Endothelial cell (in vitro differentiated cells): ENCODE measurements around the gene LAPTM5. TPM values are rescaled to one million over a fixed set of nuclear protein-coding genes. Genes with fewer than 3 reads are reported as not detected.

ENCODE experiments used
- DNase-seq: peaks from one replicate; pipeline ENCODE4 v3.0.0; 2021; ENCODE audit warnings: low spot score
- H3K27ac Mint-ChIP-seq: one replicate; pipeline ENCODE4 v1.8.0; 2021; ENCODE audit warnings: mixed read lengths, inconsistent platforms; ENCODE audit not compliant: unreplicated experiment
- H3K27me3 Mint-ChIP-seq: one replicate; pipeline ENCODE4 v1.8.0; 2021; ENCODE audit warnings: mild to moderate bottlenecking, moderate library complexity, mixed read lengths, inconsistent platforms; ENCODE audit not compliant: unreplicated experiment
- H3K36me3 Mint-ChIP-seq: one replicate; pipeline ENCODE4 v1.8.0; 2021; ENCODE audit warnings: mild to moderate bottlenecking, low read depth, mixed read lengths, inconsistent platforms; ENCODE audit not compliant: unreplicated experiment
- H3K4me1 Mint-ChIP-seq: one replicate; pipeline ENCODE4 v1.8.0; 2021; ENCODE audit warnings: mild to moderate bottlenecking, mixed read lengths, inconsistent platforms; ENCODE audit not compliant: unreplicated experiment
- H3K4me3 Mint-ChIP-seq: one replicate; pipeline ENCODE4 v1.8.0; 2021; ENCODE audit warnings: mild to moderate bottlenecking, mixed read lengths, inconsistent platforms; ENCODE audit not compliant: unreplicated experiment
- H3K9me3 Mint-ChIP-seq: one replicate; pipeline ENCODE4 v1.8.0; 2021; ENCODE audit warnings: mixed read lengths, inconsistent platforms; ENCODE audit not compliant: unreplicated experiment
- CTCF ChIP-seq: fragments of 200-600 bp; sonication (generic); IDR thresholded peaks from one replicate; pipeline ENCODE4 v1.5.0; 2021; ENCODE audit warnings: antibody characterized with exemption; ENCODE audit not compliant: unreplicated experiment
- total RNA-seq: library from RNA; stranded (reverse); fragmentation: NEBNext Ultra II Directional; extraction: Animal tissue kit (Norgen Biotek cat#: 25700); gene quantifications from one replicate; pipeline ENCODE4 v1.2.1, GENCODE V29; 2021; ENCODE audit not compliant: unreplicated experiment

The LAPTM5 gene
- total RNA-seq, 1 donor from 2014 or later = 80.5 TPM

GRCh38 chr1:30759718-30760281 is 2.2 kb upstream of the LAPTM5 start:
- no peaks in the 10 kb centered on the region for H3K9me3 Mint-ChIP-seq
- H3K27me3 Mint-ChIP-seq = peaks cover 15% of the 10 kb centered on the region
- peaks cover 40% of the 10 kb centered on the region for H3K4me1 Mint-ChIP-seq
- peaks cover 6% of the 10 kb centered on the region for H3K36me3 Mint-ChIP-seq
- H3K4me3 Mint-ChIP-seq = no peak overlapping the region
- no peak for DNase-seq
- TF ChIP-seq CTCF = no peak
- H3K27ac Mint-ChIP-seq = no peak overlapping the region

GRCh38 chr1:30758785-30759380 is 1.3 kb upstream of the LAPTM5 start:
- Mint-ChIP-seq H3K36me3 (peaks cover 6% of the 10 kb centered on the region), H3K27me3 (peaks cover 12% of the 10 kb centered on the region), H3K9me3 (no peaks in the 10 kb centered on the region), H3K27ac (no peak overlapping the region), H3K4me1 (peaks cover 42% of the 10 kb centered on the region), H3K4me3 (no peak overlapping the region)
- DNase-seq = no peak
- no peak for TF ChIP-seq CTCF

GRCh38 chr1:30758121-30758688 is 631 bp upstream of the LAPTM5 start:
- peaks cover 6% of the 10 kb centered on the region for H3K36me3 Mint-ChIP-seq
- no peak for DNase-seq
- H3K4me3 Mint-ChIP-seq = no peak overlapping the region
- no peaks in the 10 kb centered on the region for H3K9me3 Mint-ChIP-seq
- peak overlapping the region; percentile 30 for H3K27ac Mint-ChIP-seq
- TF ChIP-seq CTCF = no peak
- H3K4me1 Mint-ChIP-seq = peaks cover 49% of the 10 kb centered on the region
- peaks cover 10% of the 10 kb centered on the region for H3K27me3 Mint-ChIP-seq

GRCh38 chr1:30756545-30757351 is 826 bp downstream of the LAPTM5 start:
- Mint-ChIP-seq H3K4me1 (peaks cover 49% of the 10 kb centered on the region), H3K36me3 (peaks cover 6% of the 10 kb centered on the region)
- TF ChIP-seq CTCF = no peak

More at GRCh38 chr1:30756545-30757351, 826 bp downstream of the LAPTM5 start:
- H3K4me3 Mint-ChIP-seq = peak overlapping the region; percentile 87
- peaks cover 10% of the 10 kb centered on the region for H3K27me3 Mint-ChIP-seq
- no peaks in the 10 kb centered on the region for H3K9me3 Mint-ChIP-seq
- peak overlapping the region; percentile 81 for H3K27ac Mint-ChIP-seq
- DNase-seq = no peak
